ENCODE data around the gene DRGX.

DRGX gene

GRCh38 chr10:49431426-49431825 is 35.5 kb upstream of the DRGX start (continued):
- TF ChIP-seq WT1 (tag by site-specific recombination; IDR thresholded peaks at IDR 0.05): no peak

GRCh38 chr10:49429458-49429857 is 33.6 kb upstream of the DRGX start:
- H3K36me3 ChIP-seq (ENCODE audit: control insufficient read depth in 2 of 2, insufficient read depth in 1 of 2, low read length in 2 of 2): no peaks in the 10 kb centered on the region
- no peaks in the 10 kb centered on the region for H3K4me1 ChIP-seq (ENCODE audit: control insufficient read depth, insufficient read depth, low read length)
- no peaks in the 10 kb centered on the region for H3K9me3 ChIP-seq (ENCODE audit: control insufficient read depth, insufficient read depth, low read depth, low read length)
- TF ChIP-seq ZNF280D (tag by site-specific recombination; IDR thresholded peaks at IDR 0.05): no peak
- TF ChIP-seq ZFP3 (tag by site-specific recombination; IDR thresholded peaks at IDR 0.05; ENCODE audit: low read depth): no peak
- no peak for TF ChIP-seq ZNF2 (tag by site-specific recombination; IDR thresholded peaks at IDR 0.05)
- no peak for TF ChIP-seq ZNF366 (tag by site-specific recombination; conservative IDR thresholded peaks at IDR 0.05)
- TF ChIP-seq ZNF621 (tag by site-specific recombination; IDR thresholded peaks at IDR 0.05): no peak
- H3K4me3 ChIP-seq (ENCODE audit: low read depth, low read length): no peak overlapping the region
- no peak overlapping the region for H3K27ac ChIP-seq (ENCODE audit: extremely low read depth, low read depth, low read length)
- POLR2A ChIA-PET: no interaction called here
- CTCF ChIA-PET: interaction anchor here (1.2 kb wide), 1 partner anchor 22 kb away, joined by 5 read pairs; no protein-coding TSS in a partner anchor

- Histone ChIP-seq H3K36me3 (ENCODE audit: control insufficient read depth in 2 of 2, insufficient read depth in 1 of 2, low read length in 2 of 2) (no peaks in the 10 kb centered on the region), H3K4me3 (ENCODE audit: low read depth, low read length) (no peak overlapping the region), H3K4me1 (ENCODE audit: control insufficient read depth, insufficient read depth, low read length) (no peaks in the 10 kb centered on the region), H3K27ac (ENCODE audit: extremely low read depth, low read depth, low read length) (no peak overlapping the region), H3K9me3 (ENCODE audit: control insufficient read depth, insufficient read depth, low read depth, low read length) (no peaks in the 10 kb centered on the region)
- no peak for TF ChIP-seq YY2 (tag by site-specific recombination; IDR thresholded peaks at IDR 0.05)
- TF ChIP-seq ZNF184 (tag by site-specific recombination; IDR thresholded peaks at IDR 0.05): no peak
- TF ChIP-seq BCL6B (tag by site-specific recombination; IDR thresholded peaks at IDR 0.05): no peak
- TF ChIP-seq ZNF10 (tag by site-specific recombination; IDR thresholded peaks at IDR 0.05): no peak
- no peak for TF ChIP-seq ATF2 (tag by site-specific recombination; IDR thresholded peaks at IDR 0.05; ENCODE audit: low read depth)
- no peak for TF ChIP-seq ZBTB8A (tag by site-specific recombination; IDR thresholded peaks at IDR 0.05)
- no peak for TF ChIP-seq ZNF623 (tag by site-specific recombination; IDR thresholded peaks at IDR 0.05)
- no peak for TF ChIP-seq ZNF133 (tag by site-specific recombination; IDR thresholded peaks at IDR 0.05)
- CTCF ChIA-PET: interaction anchor here (0.6 kb wide), 1 partner anchor 89 kb away, joined by 3 read pairs; no protein-coding TSS in a partner anchor
- POLR2A ChIA-PET: no interaction called here
These were observed 30.8 kb upstream of the DRGX start for GRCh38 chr10:49426490-49427360.

Data from HEK293 (cell line).